OCI-LY7 (cell line): ENCODE measurements around the gene THSD7B.

Experiments
- CTCF ChIP-seq: fragments of 200-600 bp; sonication (generic); conservative IDR thresholded peaks from 2 replicates; pipeline ENCODE4 v1.5.1; 2014; ENCODE audit warnings: mild to moderate bottlenecking, antibody characterized with exemption, low read length, moderate library complexity, mixed read lengths
- EZH2phosphoT487 ChIP-seq: fragments of 200-600 bp; sonication (generic); IDR thresholded peaks from 2 replicates; pipeline ENCODE4 v1.6.1; 2018; ENCODE audit warnings: low read depth, borderline replicate concordance, mild to moderate bottlenecking, mixed run types, antibody characterized with exemption, low read length, moderate library complexity, mixed read lengths

GRCh38 chr2:137535897-137536296 is 770.6 kb downstream of the THSD7B start:
- no peak for TF ChIP-seq CTCF
- no peak for TF ChIP-seq EZH2phosphoT487
